Heart left ventricle (tissue), 13 donors: ENCODE data around the gene ARHGEF7.

Experiments
- POLR2A ChIP-seq, 2 donors: fragments of 450-650 bp; IDR thresholded peaks; one replicate each; pipeline ENCODE4 v1.6.1; 2017; ENCODE audit warnings: antibody characterized with exemption in 2 of 2, mild to moderate bottlenecking in 2 of 2, moderate library complexity in 2 of 2
- TF ChIP-seq, protein P1 (sequence below), 12 donors: fragments of 200-600 bp; sonication (generic) in 4 of 12; IDR thresholded peaks; one replicate each; pipeline versions ENCODE4 v1.5.0 to v1.8.0; 2018 to 2022; ENCODE audit warnings: antibody characterized with exemption in 12 of 12, mild to moderate bottlenecking in 5 of 12
- donor health status: ischemic (EF 13 %, LVEDD 7.1; RV severe dilation, severe dysfunction).
- donor health status: DM: no; HTN: yes; CAD: no.
- donor health status: DM: no; HTN: no; CAD: no.
- donor health status: ischemic (EF 25% LVEDD 6.9; RV normal size, moderate dysfunction).
- donor health status: ischemic (EF 25% LVEDD 5.7; RV mildly dilated, moderate dysfunction).
- donor health status: ischemic (EF 35%, LVEDD 5.7; RV mildly dilated, moderate dysfunction).
- donor health status: nonischemic (EF 11% LVEDD 7.7; RV severe dilation, severe dysfunction).
- donor health status: DM: yes; HTN: yes; CAD: no.
- donor health status: PGD.
- donor health status: ischemic (EF 29% LVEDD 5.4; RV normal size, mild dysfunction).
- donor health status: nonischemic (EF 23%, LVEDD 6.1; RV moderate dilation, normal function).

- TF ChIP-seq, protein P1, sequence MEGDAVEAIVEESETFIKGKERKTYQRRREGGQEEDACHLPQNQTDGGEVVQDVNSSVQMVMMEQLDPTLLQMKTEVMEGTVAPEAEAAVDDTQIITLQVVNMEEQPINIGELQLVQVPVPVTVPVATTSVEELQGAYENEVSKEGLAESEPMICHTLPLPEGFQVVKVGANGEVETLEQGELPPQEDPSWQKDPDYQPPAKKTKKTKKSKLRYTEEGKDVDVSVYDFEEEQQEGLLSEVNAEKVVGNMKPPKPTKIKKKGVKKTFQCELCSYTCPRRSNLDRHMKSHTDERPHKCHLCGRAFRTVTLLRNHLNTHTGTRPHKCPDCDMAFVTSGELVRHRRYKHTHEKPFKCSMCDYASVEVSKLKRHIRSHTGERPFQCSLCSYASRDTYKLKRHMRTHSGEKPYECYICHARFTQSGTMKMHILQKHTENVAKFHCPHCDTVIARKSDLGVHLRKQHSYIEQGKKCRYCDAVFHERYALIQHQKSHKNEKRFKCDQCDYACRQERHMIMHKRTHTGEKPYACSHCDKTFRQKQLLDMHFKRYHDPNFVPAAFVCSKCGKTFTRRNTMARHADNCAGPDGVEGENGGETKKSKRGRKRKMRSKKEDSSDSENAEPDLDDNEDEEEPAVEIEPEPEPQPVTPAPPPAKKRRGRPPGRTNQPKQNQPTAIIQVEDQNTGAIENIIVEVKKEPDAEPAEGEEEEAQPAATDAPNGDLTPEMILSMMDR (IDR thresholded peaks at IDR 0.05) = no peak
- TF ChIP-seq POLR2A (IDR thresholded peaks at IDR 0.05) = no peak
Measured at GRCh38 chr13:111114362-111115060, 599 bp upstream of the ARHGEF7 start.
